Activated B cell treated with CpG ODN at 0.5 μM for 24 hours (primary cell): ENCODE measurements around the gene BCLAF1. TPM values are rescaled to one million over a fixed set of nuclear protein-coding genes. Genes with fewer than 3 reads are reported as not detected.

ENCODE experiments used
- ATAC-seq: fragments of 200-7000 bp; cut with Tn5 transposase; one replicate; pipeline ENCODE4 v1.10.0; 2021; ENCODE audit warnings: low read depth, mild to moderate bottlenecking, moderate library complexity
- CTCF ChIA-PET: fragments of 350-600 bp; sonication (Branson Sonifier 250); formaldehyde crosslinking; loops from one replicate; lab custom pipeline; 2021; ENCODE audit warnings: antibody characterized with exemption; lab: Charles Lee
- POLR2A ChIA-PET: fragments of 350-600 bp; sonication (Branson Sonifier 250); formaldehyde crosslinking; loops from one replicate; lab custom pipeline; 2021; ENCODE audit warnings: antibody characterized with exemption; lab: Charles Lee
- DNase-seq: peaks from one replicate; pipeline ENCODE4 v3.0.0; 2022
- H3K27ac Mint-ChIP-seq: one replicate; pipeline ENCODE4 v1.8.0; 2020; ENCODE audit warnings: mixed read lengths
- H3K27me3 Mint-ChIP-seq: one replicate; pipeline ENCODE4 v1.8.0; 2021; ENCODE audit warnings: mixed read lengths
- H3K36me3 Mint-ChIP-seq: one replicate; pipeline ENCODE4 v1.8.0; 2021; ENCODE audit warnings: low read depth, mixed read lengths
- H3K4me1 Mint-ChIP-seq: one replicate; pipeline ENCODE4 v1.8.0; 2021; ENCODE audit warnings: mixed read lengths
- H3K4me3 Mint-ChIP-seq: one replicate; pipeline ENCODE4 v1.8.0; 2020; ENCODE audit warnings: mild to moderate bottlenecking, mixed read lengths
- H3K9me3 Mint-ChIP-seq: one replicate; pipeline ENCODE4 v1.8.0; 2020; ENCODE audit warnings: mixed read lengths
- CTCF ChIP-seq: fragments of 200-600 bp; IDR thresholded peaks from one replicate; pipeline ENCODE4 v1.8.0; 2022; ENCODE audit warnings: antibody characterized with exemption, mild to moderate bottlenecking
- intact Hi-C: fragments of 100-400 bp; cut with micrococcal nuclease; formaldehyde crosslinking; loops from one replicate; pipeline ENCODE4 v1.15.1; 2024
- total RNA-seq: library from RNA; stranded (reverse); gene quantifications from 2 replicates; pipeline ENCODE4 v1.2.3, GENCODE V29; 2022

Gene BCLAF1
- total RNA-seq, 1 donor from 2014 or later, result 259 TPM

DNA sequence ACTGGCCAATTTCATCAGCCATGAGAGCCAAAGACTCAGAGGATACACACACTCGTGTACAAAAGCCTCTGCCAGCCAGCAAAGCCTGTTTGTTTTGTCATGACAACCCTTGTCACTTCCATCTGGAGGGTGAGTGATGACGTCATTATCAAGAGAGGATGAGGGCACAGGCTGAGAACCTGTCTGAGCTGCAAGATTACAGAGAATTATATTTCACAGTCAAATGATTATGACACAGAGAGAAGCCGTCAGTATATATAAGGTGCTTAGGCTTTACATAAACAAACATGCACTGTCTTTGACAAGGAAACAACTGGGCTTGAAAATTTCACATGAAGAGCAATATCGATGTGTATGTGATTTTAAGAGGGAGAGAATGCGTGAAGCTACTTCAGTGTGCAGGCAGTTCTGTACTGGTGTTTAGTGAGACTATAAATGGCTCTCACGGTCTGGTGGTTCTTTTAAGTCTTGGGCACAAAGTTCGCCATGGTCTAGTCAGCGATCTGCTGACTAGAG is 36.5 kb upstream of the BCLAF1 start:
- no peak for DNase-seq
- no peak for TF ChIP-seq CTCF
- no peak for ATAC-seq
- Mint-ChIP-seq H3K36me3 (no peaks in the 10 kb centered on the region), H3K4me3 (no peak overlapping the region), H3K9me3 (no peaks in the 10 kb centered on the region), H3K27ac (no peak overlapping the region), H3K27me3 (no peaks in the 10 kb centered on the region), H3K4me1 (no peaks in the 10 kb centered on the region)
- intact Hi-C loops, result no loop called here
- POLR2A ChIA-PET, result no interaction called here
- CTCF ChIA-PET, result interaction anchor here (1.2 kb wide), 1 partner anchor 9 kb away, joined by 3 read pairs; no protein-coding TSS in a partner anchor

DNA sequence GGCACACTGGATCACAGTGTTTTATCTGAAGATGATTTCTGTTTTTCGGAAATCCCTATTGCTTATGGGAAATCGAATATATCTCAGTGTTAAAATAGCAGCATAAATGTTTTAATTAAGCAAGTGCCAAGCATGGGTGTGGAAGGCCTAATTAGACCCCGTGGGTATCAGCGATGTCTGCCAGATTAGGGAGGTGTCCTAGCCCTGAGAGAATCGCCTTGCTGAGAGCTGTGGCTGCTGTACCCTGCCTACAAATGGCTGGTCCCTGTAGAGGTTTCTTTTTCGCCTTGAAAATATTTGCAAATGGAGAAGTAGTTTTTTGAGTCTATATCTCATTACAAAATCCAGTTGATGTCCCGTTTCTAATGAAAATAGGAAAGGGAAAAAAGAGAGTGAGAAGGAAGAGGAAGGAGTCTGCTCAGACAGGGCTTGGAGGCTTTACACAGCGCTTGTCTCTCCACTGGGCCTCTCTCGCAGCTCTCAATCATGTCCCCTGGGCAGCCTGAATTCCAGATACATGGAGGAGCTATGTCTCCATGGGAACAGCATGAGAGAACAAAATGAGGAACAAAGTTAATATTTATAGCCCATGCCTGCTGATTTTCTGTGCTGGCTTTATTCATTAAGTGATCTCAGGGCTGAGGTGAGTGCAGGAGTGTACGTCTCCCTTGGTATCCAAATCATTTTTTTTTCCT is 35.2 kb upstream of the BCLAF1 start:
- CTCF ChIA-PET, result no interaction called here
- no peak for DNase-seq
- intact Hi-C loops, result no loop called here
- no peak for TF ChIP-seq CTCF
- POLR2A ChIA-PET, result no interaction called here
- Mint-ChIP-seq H3K27ac (no peak overlapping the region), H3K4me1 (no peaks in the 10 kb centered on the region), H3K9me3 (no peaks in the 10 kb centered on the region), H3K36me3 (no peaks in the 10 kb centered on the region), H3K27me3 (no peaks in the 10 kb centered on the region), H3K4me3 (no peak overlapping the region)
- ATAC-seq, result no peak

DNA sequence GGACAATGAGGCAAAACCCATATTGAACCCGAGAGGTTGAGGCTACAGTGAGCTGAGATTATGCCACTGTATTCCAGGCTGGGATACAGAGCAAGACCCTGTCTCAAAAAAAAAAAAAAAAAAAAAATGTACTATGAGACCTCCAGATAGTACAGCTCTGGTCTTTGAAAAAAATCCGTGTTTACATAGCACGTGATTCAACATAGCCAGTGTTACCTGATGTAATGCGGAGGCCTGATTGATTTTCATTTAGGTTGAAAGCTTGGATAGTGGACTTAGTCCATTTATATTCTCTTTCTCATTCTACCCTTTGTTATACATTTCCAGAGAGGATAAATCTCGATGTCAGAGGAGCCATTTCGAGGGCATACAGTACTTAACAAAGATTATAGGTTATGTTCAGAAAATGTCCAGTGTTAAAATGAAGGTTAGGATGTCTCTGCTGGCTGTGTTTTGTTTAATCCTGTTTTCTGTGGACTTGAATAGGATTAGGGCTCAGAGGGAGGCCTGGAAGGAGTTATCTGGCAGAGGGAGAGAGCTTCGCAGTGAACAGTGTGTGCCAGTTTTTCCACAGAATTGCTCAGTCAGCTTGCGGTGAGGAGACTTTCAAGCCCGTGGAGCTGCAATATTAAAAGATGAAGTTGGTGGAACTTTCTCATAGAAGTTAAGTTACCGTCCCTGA is 33.9 kb upstream of the BCLAF1 start:
- ATAC-seq (no peak), DNase-seq (no peak)
- TF ChIP-seq CTCF, result no peak
- Mint-ChIP-seq H3K27me3 (no peaks in the 10 kb centered on the region), H3K36me3 (no peaks in the 10 kb centered on the region), H3K4me3 (no peak overlapping the region), H3K9me3 (no peaks in the 10 kb centered on the region), H3K4me1 (no peaks in the 10 kb centered on the region), H3K27ac (no peak overlapping the region)
- ChIA-PET CTCF (no interaction called here), POLR2A (interaction anchor here (0.7 to 1.7 kb wide), 2 partner anchors 34 to 632 kb away, joined by 5 read pairs; partner anchors contain the start of gene BCLAF1)
- intact Hi-C loops, result no loop called here

GRCh38 chr6:136319732-136320131 is 30.1 kb upstream of the BCLAF1 start:
- Mint-ChIP-seq H3K9me3 (no peaks in the 10 kb centered on the region), H3K36me3 (no peaks in the 10 kb centered on the region), H3K27ac (no peak overlapping the region), H3K4me3 (no peak overlapping the region), H3K27me3 (peaks cover 1% of the 10 kb centered on the region), H3K4me1 (no peaks in the 10 kb centered on the region)
- TF ChIP-seq CTCF, result no peak
- intact Hi-C loops, result loop anchor here (5.0 to 10.0 kb wide), 2 partner anchors 37 to 285 kb away; no protein-coding TSS in a partner anchor
- ChIA-PET POLR2A (no interaction called here), CTCF (no interaction called here)
- DNase-seq, result no peak
- ATAC-seq, result no peak

DNA sequence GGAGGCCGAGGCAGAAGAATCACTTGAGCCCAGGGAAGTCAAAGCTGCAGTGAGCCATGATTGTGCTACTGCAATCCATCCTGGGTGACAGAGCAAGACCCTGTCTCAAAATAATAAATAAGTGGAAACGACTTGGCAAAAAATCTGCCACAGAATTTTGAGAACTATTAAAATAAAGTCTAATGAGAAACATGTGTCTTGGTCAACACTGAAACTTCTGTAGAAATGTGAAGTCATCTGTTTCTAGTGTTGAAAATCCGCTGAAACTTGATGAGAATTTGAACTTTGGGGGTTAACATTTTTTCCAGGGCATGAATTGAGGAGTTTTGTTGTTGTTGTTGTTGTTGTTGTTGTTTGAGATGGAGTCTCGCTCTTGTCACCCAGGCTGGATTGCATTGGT is 29.0 kb upstream of the BCLAF1 start:
- ATAC-seq (no peak), DNase-seq (no peak)
- intact Hi-C loops, result loop anchor here (5.0 to 10.0 kb wide), 2 partner anchors 36 to 284 kb away; no protein-coding TSS in a partner anchor
- POLR2A ChIA-PET, result no interaction called here
- TF ChIP-seq CTCF, result no peak
- Mint-ChIP-seq H3K27ac (no peak overlapping the region), H3K4me1 (no peaks in the 10 kb centered on the region), H3K27me3 (peaks cover 1% of the 10 kb centered on the region), H3K4me3 (no peak overlapping the region), H3K36me3 (no peaks in the 10 kb centered on the region), H3K9me3 (no peaks in the 10 kb centered on the region)
- CTCF ChIA-PET, result interaction anchor here (1.9 kb wide), 1 partner anchor 29 kb away, joined by 18 read pairs; the partner anchor contains the start of gene BCLAF1
